Memory B cell (primary cell): ENCODE results near the gene TREML4.

Experiments
- ATAC-seq: fragments of 150-1000 bp; cut with Tn5 transposase; 2 replicates; pipeline ENCODE4 v1.10.0; 2021; ENCODE audit warnings: low read depth, mild to moderate bottlenecking, moderate library complexity
- DNase-seq, 2 donors: peaks; one replicate each; pipeline ENCODE4 v3.0.0; 2022; ENCODE audit warnings: low spot score in 2 of 2
- H3K27ac Mint-ChIP-seq: one replicate; pipeline ENCODE4 v1.8.0; 2022; ENCODE audit warnings: mild to moderate bottlenecking, moderate library complexity, mixed read lengths
- H3K27me3 Mint-ChIP-seq: one replicate; pipeline ENCODE4 v1.8.0; 2022; ENCODE audit warnings: mixed read lengths
- H3K36me3 Mint-ChIP-seq: one replicate; pipeline ENCODE4 v1.8.0; 2022; ENCODE audit warnings: mild to moderate bottlenecking, mixed read lengths
- H3K4me1 Mint-ChIP-seq: one replicate; pipeline ENCODE4 v1.8.0; 2022; ENCODE audit warnings: mixed read lengths
- H3K4me3 Mint-ChIP-seq: one replicate; pipeline ENCODE4 v1.8.0; 2022; ENCODE audit warnings: mild to moderate bottlenecking, moderate library complexity, mixed read lengths
- H3K9me3 Mint-ChIP-seq: one replicate; pipeline ENCODE4 v1.8.0; 2022; ENCODE audit warnings: mixed read lengths

TREML4 gene

GRCh38 chr6:41255110-41255509, 27.0 kb downstream of the TREML4 start:
- peaks cover 6% of the 10 kb centered on the region for H3K27me3 Mint-ChIP-seq
- H3K4me1 Mint-ChIP-seq: peaks cover 12% of the 10 kb centered on the region
- H3K36me3 Mint-ChIP-seq: peaks cover 5% of the 10 kb centered on the region
- no peak overlapping the region for H3K4me3 Mint-ChIP-seq
- no peak overlapping the region for H3K27ac Mint-ChIP-seq
- H3K9me3 Mint-ChIP-seq: peaks cover 7% of the 10 kb centered on the region
- DNase-seq (no peak), ATAC-seq (no peak)

GRCh38 chr6:41255638-41256246, 27.6 kb downstream of the TREML4 start:
- H3K36me3 Mint-ChIP-seq: peaks cover 7% of the 10 kb centered on the region
- no peak overlapping the region for H3K27ac Mint-ChIP-seq
- H3K4me3 Mint-ChIP-seq: no peak overlapping the region
- DNase-seq: no peak
- H3K27me3 Mint-ChIP-seq: peaks cover 6% of the 10 kb centered on the region
- peaks cover 12% of the 10 kb centered on the region for H3K4me1 Mint-ChIP-seq
- peaks cover 7% of the 10 kb centered on the region for H3K9me3 Mint-ChIP-seq
- no peak for ATAC-seq

GRCh38 chr6:41256383-41256782, 28.2 kb downstream of the TREML4 start:
- ATAC-seq (no peak), DNase-seq (no peak)
- Mint-ChIP-seq H3K9me3 (peaks cover 7% of the 10 kb centered on the region), H3K27ac (no peak overlapping the region), H3K27me3 (peaks cover 6% of the 10 kb centered on the region), H3K4me1 (peaks cover 12% of the 10 kb centered on the region), H3K4me3 (no peak overlapping the region), H3K36me3 (peaks cover 7% of the 10 kb centered on the region)

- peaks cover 9% of the 10 kb centered on the region for H3K9me3 Mint-ChIP-seq
- no peak for DNase-seq
- peaks cover 12% of the 10 kb centered on the region for H3K4me1 Mint-ChIP-seq
- H3K4me3 Mint-ChIP-seq: no peak overlapping the region
- H3K27ac Mint-ChIP-seq: no peak overlapping the region
- no peak for ATAC-seq
- H3K36me3 Mint-ChIP-seq: peaks cover 10% of the 10 kb centered on the region
- peaks cover 3% of the 10 kb centered on the region for H3K27me3 Mint-ChIP-seq
Observed at GRCh38 chr6:41257369-41258195, 29.4 kb downstream of the TREML4 start.

GRCh38 chr6:41258196-41258493, 30.0 kb downstream of the TREML4 start:
- H3K27me3 Mint-ChIP-seq: peaks cover 2% of the 10 kb centered on the region
- peaks cover 11% of the 10 kb centered on the region for H3K9me3 Mint-ChIP-seq
- peaks cover 12% of the 10 kb centered on the region for H3K36me3 Mint-ChIP-seq
- ATAC-seq (no peak), DNase-seq (no peak)
- no peak overlapping the region for H3K27ac Mint-ChIP-seq
- H3K4me1 Mint-ChIP-seq: peaks cover 12% of the 10 kb centered on the region
- no peak overlapping the region for H3K4me3 Mint-ChIP-seq

- peaks cover 17% of the 10 kb centered on the region for H3K9me3 Mint-ChIP-seq
Observed at GRCh38 chr6:41262401-41262800, 34.3 kb downstream of the TREML4 start.

GRCh38 chr6:41263267-41263666, 35.1 kb downstream of the TREML4 start:
- Mint-ChIP-seq H3K36me3 (peaks cover 13% of the 10 kb centered on the region), H3K27ac (no peak overlapping the region), H3K4me3 (no peak overlapping the region), H3K9me3 (peaks cover 14% of the 10 kb centered on the region), H3K4me1 (no peaks in the 10 kb centered on the region), H3K27me3 (peaks cover 2% of the 10 kb centered on the region)
- no peak for DNase-seq
- ATAC-seq: no peak

More at GRCh38 chr6:41262401-41262800, 34.3 kb downstream of the TREML4 start:
- Mint-ChIP-seq H3K4me3 (no peak overlapping the region), H3K27me3 (peaks cover 2% of the 10 kb centered on the region), H3K4me1 (no peaks in the 10 kb centered on the region), H3K27ac (no peak overlapping the region), H3K36me3 (peaks cover 16% of the 10 kb centered on the region)
- ATAC-seq (no peak), DNase-seq (no peak)

GRCh38 chr6:41266541-41266940, 38.4 kb downstream of the TREML4 start:
- peaks cover 9% of the 10 kb centered on the region for H3K36me3 Mint-ChIP-seq
- DNase-seq: no peak
- H3K27ac Mint-ChIP-seq: no peak overlapping the region
- ATAC-seq: no peak
- H3K4me3 Mint-ChIP-seq: no peak overlapping the region
- no peaks in the 10 kb centered on the region for H3K4me1 Mint-ChIP-seq
- peaks cover 11% of the 10 kb centered on the region for H3K9me3 Mint-ChIP-seq
- no peaks in the 10 kb centered on the region for H3K27me3 Mint-ChIP-seq

GRCh38 chr6:41268478-41268877, 40.3 kb downstream of the TREML4 start:
- peaks cover 3% of the 10 kb centered on the region for H3K9me3 Mint-ChIP-seq
- no peak overlapping the region for H3K4me3 Mint-ChIP-seq
- no peak for ATAC-seq

GRCh38 chr6:41269166-41269565, 41.0 kb downstream of the TREML4 start:
- Mint-ChIP-seq H3K4me1 (no peaks in the 10 kb centered on the region), H3K36me3 (no peaks in the 10 kb centered on the region), H3K27me3 (no peaks in the 10 kb centered on the region), H3K9me3 (peaks cover 2% of the 10 kb centered on the region), H3K27ac (no peak overlapping the region), H3K4me3 (no peak overlapping the region)
- DNase-seq: no peak
- no peak for ATAC-seq

More at GRCh38 chr6:41268478-41268877, 40.3 kb downstream of the TREML4 start:
- Mint-ChIP-seq H3K27me3 (no peaks in the 10 kb centered on the region), H3K4me1 (no peaks in the 10 kb centered on the region), H3K36me3 (peaks cover 1% of the 10 kb centered on the region), H3K27ac (no peak overlapping the region)
- no peak for DNase-seq

- Mint-ChIP-seq H3K9me3 (peaks cover 2% of the 10 kb centered on the region), H3K36me3 (no peaks in the 10 kb centered on the region), H3K27ac (no peak overlapping the region), H3K4me3 (no peak overlapping the region), H3K4me1 (no peaks in the 10 kb centered on the region), H3K27me3 (no peaks in the 10 kb centered on the region)
- DNase-seq (no peak), ATAC-seq (no peak)
Observed at GRCh38 chr6:41269716-41270115, 41.6 kb downstream of the TREML4 start.

- Mint-ChIP-seq H3K4me1 (no peaks in the 10 kb centered on the region), H3K27ac (no peak overlapping the region), H3K36me3 (no peaks in the 10 kb centered on the region), H3K27me3 (no peaks in the 10 kb centered on the region), H3K9me3 (no peaks in the 10 kb centered on the region), H3K4me3 (no peak overlapping the region)
- no peak for DNase-seq
- no peak for ATAC-seq
Observed at GRCh38 chr6:41271901-41272395, 43.8 kb downstream of the TREML4 start.

GRCh38 chr6:41272591-41273240, 44.6 kb downstream of the TREML4 start:
- Mint-ChIP-seq H3K9me3 (no peaks in the 10 kb centered on the region), H3K27me3 (no peaks in the 10 kb centered on the region), H3K4me3 (no peak overlapping the region), H3K36me3 (no peaks in the 10 kb centered on the region), H3K27ac (no peak overlapping the region), H3K4me1 (no peaks in the 10 kb centered on the region)
- DNase-seq (no peak), ATAC-seq (no peak)

GRCh38 chr6:41273714-41274113, 45.6 kb downstream of the TREML4 start:
- Mint-ChIP-seq H3K4me3 (no peak overlapping the region), H3K27ac (no peak overlapping the region), H3K9me3 (no peaks in the 10 kb centered on the region), H3K27me3 (no peaks in the 10 kb centered on the region), H3K36me3 (no peaks in the 10 kb centered on the region), H3K4me1 (peaks cover 2% of the 10 kb centered on the region)
- no peak for DNase-seq
- ATAC-seq: no peak
